Trophoblast cell (in vitro differentiated cells and primary cell): ENCODE data around the gene AURKB.

Experiments
- DNase-seq, 2 donors: peaks; one replicate each; pipeline ENCODE4 v3.0.0-alpha.2; 2016
- H2AFZ ChIP-seq: 2 replicates; pipeline ENCODE4 v1.6.1; 2013; ENCODE audit warnings: low read length, moderate library complexity, mild to moderate bottlenecking; ENCODE audit not compliant: insufficient read depth, poor library complexity
- H2AK5ac ChIP-seq: 2 replicates; pipeline ENCODE4 v1.6.1; 2013; ENCODE audit warnings: mild to moderate bottlenecking, low read length
- H2BK120ac ChIP-seq: 2 replicates; pipeline ENCODE4 v1.6.1; 2013; ENCODE audit warnings: low read length, mild to moderate bottlenecking, moderate library complexity; ENCODE audit not compliant: insufficient read depth, poor library complexity
- H2BK12ac ChIP-seq: 2 replicates; pipeline ENCODE4 v1.6.1; 2013; ENCODE audit warnings: mild to moderate bottlenecking, low read length, moderate library complexity
- H2BK5ac ChIP-seq: 2 replicates; pipeline ENCODE4 v1.6.1; 2013; ENCODE audit warnings: low read length, low read depth, moderate library complexity, mild to moderate bottlenecking; ENCODE audit not compliant: poor library complexity
- H3K14ac ChIP-seq: 2 replicates; pipeline ENCODE4 v1.6.1; 2013; ENCODE audit warnings: mild to moderate bottlenecking, low read length
- H3K18ac ChIP-seq: 2 replicates; pipeline ENCODE4 v1.6.1; 2013; ENCODE audit warnings: mild to moderate bottlenecking, low read length
- H3K23ac ChIP-seq: 2 replicates; pipeline ENCODE4 v1.6.1; 2013; ENCODE audit warnings: low read length
- H3K27ac ChIP-seq: 2 replicates; pipeline ENCODE4 v1.5.1; 2013; ENCODE audit warnings: low read depth, mild to moderate bottlenecking, inconsistent platforms, low read length, moderate library complexity
- H3K27me3 ChIP-seq: 2 replicates; pipeline ENCODE4 v1.6.1; 2013; ENCODE audit warnings: inconsistent platforms, mild to moderate bottlenecking, low read length, moderate library complexity; ENCODE audit not compliant: insufficient read depth
- H3K36me3 ChIP-seq, 2 experiments: 1 replicate in 1 of 2; 2 replicates in 1 of 2; pipeline ENCODE4 v1.6.1; 2013; ENCODE audit warnings: low read length in 2 of 2, mild to moderate bottlenecking in 2 of 2, moderate library complexity in 1 of 2; ENCODE audit not compliant: insufficient read depth in 2 of 2, control insufficient read depth in 1 of 2
- H3K4ac ChIP-seq: 2 replicates; pipeline ENCODE4 v1.6.1; 2013; ENCODE audit warnings: low read depth, mild to moderate bottlenecking, low read length, moderate library complexity
- H3K4me1 ChIP-seq, 2 experiments: 1 replicate in 1 of 2; 2 replicates in 1 of 2; pipeline ENCODE4 v1.6.1; 2013; ENCODE audit warnings: low read length in 2 of 2, mild to moderate bottlenecking in 2 of 2, moderate library complexity in 1 of 2; ENCODE audit not compliant: insufficient read depth in 2 of 2, control insufficient read depth in 1 of 2
- H3K4me2 ChIP-seq: 2 replicates; pipeline ENCODE4 v1.6.1; 2013; ENCODE audit warnings: inconsistent platforms, mild to moderate bottlenecking, low read length, moderate library complexity
- H3K4me3 ChIP-seq: 2 replicates; pipeline ENCODE4 v1.5.1; 2013; ENCODE audit warnings: mild to moderate bottlenecking, low read depth, low read length, inconsistent platforms
- H3K79me1 ChIP-seq: one replicate; pipeline ENCODE4 v1.6.1; 2013; ENCODE audit warnings: low read length
- H3K79me2 ChIP-seq: 2 replicates; pipeline ENCODE4 v1.6.1; 2013; ENCODE audit warnings: low read length, mild to moderate bottlenecking; ENCODE audit not compliant: control insufficient read depth, insufficient read depth, poor library complexity
- H3K9ac ChIP-seq: 2 replicates; pipeline ENCODE4 v1.6.1; 2013; ENCODE audit warnings: mild to moderate bottlenecking, low read length
- H3K9me3 ChIP-seq: 2 replicates; pipeline ENCODE4 v1.6.1; 2013; ENCODE audit warnings: low read depth, mild to moderate bottlenecking, control low read depth, inconsistent platforms, low read length; ENCODE audit not compliant: insufficient read depth
- H4K12ac ChIP-seq: 2 replicates; pipeline ENCODE4 v1.6.1; 2013; ENCODE audit warnings: low read depth, mild to moderate bottlenecking, low read length, moderate library complexity
- H4K8ac ChIP-seq: 2 replicates; pipeline ENCODE4 v1.6.1; 2013; ENCODE audit warnings: low read depth, mild to moderate bottlenecking, low read length, moderate library complexity
- H4K91ac ChIP-seq: one replicate; pipeline ENCODE4 v1.6.1; 2013; ENCODE audit warnings: low read depth, mild to moderate bottlenecking, low read length, moderate library complexity
- WGBS: extraction: QIAGEN DNeasy Blood & Tissue Kit; methylation state at CpG from one replicate; pipeline ENCODE4 v1.1.7; 2013; ENCODE audit warnings: missing lambda C conversion rate; ENCODE audit not compliant: insufficient read length, insufficient coverage; ENCODE audit errors: extremely low coverage; 5-methylcytosine and 5-hydroxymethylcytosine counted together

AURKB gene

GRCh38 chr17:8176998-8177731, 33.2 kb downstream of the AURKB start:
- peaks cover 6% of the 10 kb centered on the region for H3K79me2 ChIP-seq
- WGBS = no CpG with 5 or more reads among the region's 19 CpGs
- peak overlapping the region; percentile 65 for H2BK5ac ChIP-seq
- peak overlapping the region; percentile 95 for H3K14ac ChIP-seq
- no peaks in the 10 kb centered on the region for H3K36me3 ChIP-seq
- H3K23ac ChIP-seq = no peak overlapping the region
- H4K12ac ChIP-seq = peak overlapping the region; percentile 85
- no peaks in the 10 kb centered on the region for H3K9me3 ChIP-seq
- H2AK5ac ChIP-seq = no peak overlapping the region
- no peak overlapping the region for H3K4ac ChIP-seq
- H3K27ac ChIP-seq = no peak overlapping the region
- H2AFZ ChIP-seq = peak overlapping the region; percentile 72
- H3K4me2 ChIP-seq = peak overlapping the region; percentile 95
- no peak overlapping the region for H3K18ac ChIP-seq
- peak overlapping the region; percentile 16 for H2BK120ac ChIP-seq
- H3K27me3 ChIP-seq = no peaks in the 10 kb centered on the region
- H3K4me1 ChIP-seq = peaks cover 19 to 21% of the 10 kb centered on the region in 2 experiments
- peak overlapping the region; percentile 85 for H4K91ac ChIP-seq
- peak in 1 of 2 donors; percentile 5 for DNase-seq
- no peak overlapping the region for H3K4me3 ChIP-seq
- H4K8ac ChIP-seq = peak overlapping the region; percentile 97
- H3K79me1 ChIP-seq = peaks cover 12% of the 10 kb centered on the region
- H2BK12ac ChIP-seq = no peak overlapping the region
- no peak overlapping the region for H3K9ac ChIP-seq

GRCh38 chr17:8176197-8176940, 34.0 kb downstream of the AURKB start, which contains the start of gene TMEM107:
TMEM107 (minus strand) TSS chr17:8176380; CDS start chr17:8176286, 94 bp downstream.
- H3K14ac ChIP-seq = peak within 1 kb of the TSS; percentile 95
- peak within 1 kb of the TSS; percentile 88 for H3K9ac ChIP-seq
- no peaks in the 10 kb centered on the region for H3K36me3 ChIP-seq
- peaks cover 6% of the 10 kb centered on the region for H3K79me2 ChIP-seq
- H3K18ac ChIP-seq = peak within 1 kb of the TSS; percentile 88
- H3K27me3 ChIP-seq = no peaks in the 10 kb centered on the region
- peak within 1 kb of the TSS; percentile 85 for H4K91ac ChIP-seq
- H3K4ac ChIP-seq = peak within 1 kb of the TSS; percentile 57
- peaks cover 19 to 21% of the 10 kb centered on the region in 2 experiments for H3K4me1 ChIP-seq
- no peak within 1 kb of the TSS for H2BK12ac ChIP-seq
- peak within 1 kb of the TSS; percentile 97 for H4K8ac ChIP-seq
- no CpG with 5 or more reads among the region's 56 CpGs for WGBS
- H3K4me2 ChIP-seq = peak within 1 kb of the TSS; percentile 95
- H3K27ac ChIP-seq = peak within 1 kb of the TSS; percentile 40
- H2AK5ac ChIP-seq = peak within 1 kb of the TSS; percentile 83
- H4K12ac ChIP-seq = peak within 1 kb of the TSS; percentile 85
- H2BK5ac ChIP-seq = peak within 1 kb of the TSS; percentile 65
- peaks cover 12% of the 10 kb centered on the region for H3K79me1 ChIP-seq
- no peak within 1 kb of the TSS for H3K23ac ChIP-seq
- H2BK120ac ChIP-seq = peak within 1 kb of the TSS; percentile 16
- DNase-seq = peak; percentile 92 to 98
- no peaks in the 10 kb centered on the region for H3K9me3 ChIP-seq
- peak within 1 kb of the TSS; percentile 81 for H3K4me3 ChIP-seq
- peak within 1 kb of the TSS; percentile 73 for H2AFZ ChIP-seq

- Histone ChIP-seq H3K14ac (peak overlapping the region; percentile 48), H3K27me3 (no peaks in the 10 kb centered on the region), H3K18ac (peak overlapping the region; percentile 66), H2BK120ac (no peak overlapping the region), H3K79me2 (peaks cover 6% of the 10 kb centered on the region), H3K4me1 (peaks cover 19 to 21% of the 10 kb centered on the region in 2 experiments), H3K9ac (peak overlapping the region; percentile 70), H4K12ac (peak overlapping the region; percentile 29), H4K8ac (peak overlapping the region; percentile 79), H2BK12ac (no peak overlapping the region), H3K4ac (no peak overlapping the region), H3K4me3 (peak overlapping the region; percentile 81), H4K91ac (peak overlapping the region; percentile 60), H2AK5ac (no peak overlapping the region), H3K36me3 (no peaks in the 10 kb centered on the region), H3K27ac (no peak overlapping the region), H3K9me3 (no peaks in the 10 kb centered on the region), H2AFZ (peak overlapping the region; percentile 73), H3K23ac (no peak overlapping the region), H3K4me2 (peak overlapping the region; percentile 95), H3K79me1 (peaks cover 12% of the 10 kb centered on the region), H2BK5ac (peak overlapping the region; percentile 10)
- no peak for DNase-seq
- no CpG with 5 or more reads among the region's 11 CpGs for WGBS
Measured at GRCh38 chr17:8175795-8176196, 34.6 kb downstream of the AURKB start.

- H4K8ac ChIP-seq = peak overlapping the region; percentile 78
- peak overlapping the region; percentile 38 for H2BK120ac ChIP-seq
- peak overlapping the region; percentile 72 for H2AFZ ChIP-seq
- H3K9me3 ChIP-seq = no peaks in the 10 kb centered on the region
- peak overlapping the region; percentile 0 for H4K91ac ChIP-seq
- peak overlapping the region; percentile 90 for H3K27ac ChIP-seq
- peaks cover 19 to 21% of the 10 kb centered on the region in 2 experiments for H3K4me1 ChIP-seq
- H3K4ac ChIP-seq = no peak overlapping the region
- H3K27me3 ChIP-seq = no peaks in the 10 kb centered on the region
- peak overlapping the region; percentile 38 for H2BK12ac ChIP-seq
- peaks cover 6% of the 10 kb centered on the region for H3K79me2 ChIP-seq
- H4K12ac ChIP-seq = no peak overlapping the region
- H3K9ac ChIP-seq = no peak overlapping the region
- no peak overlapping the region for H3K14ac ChIP-seq
- H2AK5ac ChIP-seq = no peak overlapping the region
- peak overlapping the region; percentile 85 for H3K4me2 ChIP-seq
- no CpG with 5 or more reads among the region's 14 CpGs for WGBS
- no peak for DNase-seq
- H3K4me3 ChIP-seq = no peak overlapping the region
- peak overlapping the region; percentile 13 for H2BK5ac ChIP-seq
- H3K23ac ChIP-seq = no peak overlapping the region
- H3K36me3 ChIP-seq = no peaks in the 10 kb centered on the region
- no peak overlapping the region for H3K18ac ChIP-seq
- H3K79me1 ChIP-seq = peaks cover 12% of the 10 kb centered on the region
Measured at GRCh38 chr17:8173871-8174322, 36.5 kb downstream of the AURKB start.
